ENCODE data around the gene MPPED1. TPM values are rescaled to one million over a fixed set of nuclear protein-coding genes. Genes with fewer than 3 reads are reported as not detected.

MPPED1 gene
- polyA plus RNA-seq, 1 experiment, result not detected

DNA sequence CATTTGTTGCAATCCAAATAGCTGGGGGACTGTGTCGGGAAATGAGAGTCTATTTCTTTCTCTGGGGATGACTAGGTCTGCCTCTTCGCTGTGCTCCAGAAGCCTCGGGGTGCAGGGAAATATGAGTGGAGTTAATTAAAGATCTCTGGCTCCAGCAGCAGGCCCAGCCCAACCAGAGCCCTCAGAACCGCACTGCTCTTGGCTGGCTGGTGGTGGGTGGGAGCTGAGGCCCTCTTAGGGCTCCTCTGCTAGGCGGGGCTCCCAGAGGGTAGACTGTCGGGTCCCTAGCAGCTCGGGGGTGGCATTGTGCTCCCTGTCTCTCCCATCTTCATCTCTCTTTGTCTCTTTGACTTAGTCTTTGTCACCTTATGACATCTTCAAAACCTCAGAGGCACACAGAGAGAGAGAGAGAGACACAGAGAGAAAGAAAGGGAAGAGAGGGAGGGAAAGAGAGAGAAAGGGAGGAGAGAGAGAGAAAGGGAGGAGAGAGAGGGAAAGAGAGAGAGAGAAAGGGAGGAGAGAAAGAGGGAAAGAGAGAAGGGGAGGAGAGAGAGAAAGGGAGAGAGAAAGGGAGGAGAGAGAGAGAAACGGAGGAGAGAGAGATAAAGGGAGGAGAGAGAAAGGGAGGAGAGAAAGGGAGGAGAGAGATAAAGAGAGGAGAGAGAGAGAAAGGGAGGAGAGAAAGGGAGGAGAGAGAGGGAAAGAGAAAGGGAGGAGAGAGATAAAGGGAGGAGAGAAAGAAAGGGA is 20.2 kb downstream of the MPPED1 start:
- Histone ChIP-seq H3K4me3 (ENCODE audit: low read depth, low read length) (no peak overlapping the region), H3K27ac (ENCODE audit: low read depth, low read length) (no peak overlapping the region), H3K9me3 (ENCODE audit: control insufficient read depth, insufficient read depth, low read length) (no peaks in the 10 kb centered on the region; the same call in 1 of the 2 replicates), H3K27me3 (ENCODE audit: control insufficient read depth, insufficient read depth, low read length) (peaks cover 12% of the 10 kb centered on the region)
- ChIA-PET POLR2A (no interaction called here), CTCF (no interaction called here)
- DNase-seq (ENCODE audit: low read depth, low spot score), result no peak
- TF ChIP-seq, protein P1, sequence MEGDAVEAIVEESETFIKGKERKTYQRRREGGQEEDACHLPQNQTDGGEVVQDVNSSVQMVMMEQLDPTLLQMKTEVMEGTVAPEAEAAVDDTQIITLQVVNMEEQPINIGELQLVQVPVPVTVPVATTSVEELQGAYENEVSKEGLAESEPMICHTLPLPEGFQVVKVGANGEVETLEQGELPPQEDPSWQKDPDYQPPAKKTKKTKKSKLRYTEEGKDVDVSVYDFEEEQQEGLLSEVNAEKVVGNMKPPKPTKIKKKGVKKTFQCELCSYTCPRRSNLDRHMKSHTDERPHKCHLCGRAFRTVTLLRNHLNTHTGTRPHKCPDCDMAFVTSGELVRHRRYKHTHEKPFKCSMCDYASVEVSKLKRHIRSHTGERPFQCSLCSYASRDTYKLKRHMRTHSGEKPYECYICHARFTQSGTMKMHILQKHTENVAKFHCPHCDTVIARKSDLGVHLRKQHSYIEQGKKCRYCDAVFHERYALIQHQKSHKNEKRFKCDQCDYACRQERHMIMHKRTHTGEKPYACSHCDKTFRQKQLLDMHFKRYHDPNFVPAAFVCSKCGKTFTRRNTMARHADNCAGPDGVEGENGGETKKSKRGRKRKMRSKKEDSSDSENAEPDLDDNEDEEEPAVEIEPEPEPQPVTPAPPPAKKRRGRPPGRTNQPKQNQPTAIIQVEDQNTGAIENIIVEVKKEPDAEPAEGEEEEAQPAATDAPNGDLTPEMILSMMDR (IDR thresholded peaks at IDR 0.05; ENCODE audit: low read depth, low read length), result no peak

DNA sequence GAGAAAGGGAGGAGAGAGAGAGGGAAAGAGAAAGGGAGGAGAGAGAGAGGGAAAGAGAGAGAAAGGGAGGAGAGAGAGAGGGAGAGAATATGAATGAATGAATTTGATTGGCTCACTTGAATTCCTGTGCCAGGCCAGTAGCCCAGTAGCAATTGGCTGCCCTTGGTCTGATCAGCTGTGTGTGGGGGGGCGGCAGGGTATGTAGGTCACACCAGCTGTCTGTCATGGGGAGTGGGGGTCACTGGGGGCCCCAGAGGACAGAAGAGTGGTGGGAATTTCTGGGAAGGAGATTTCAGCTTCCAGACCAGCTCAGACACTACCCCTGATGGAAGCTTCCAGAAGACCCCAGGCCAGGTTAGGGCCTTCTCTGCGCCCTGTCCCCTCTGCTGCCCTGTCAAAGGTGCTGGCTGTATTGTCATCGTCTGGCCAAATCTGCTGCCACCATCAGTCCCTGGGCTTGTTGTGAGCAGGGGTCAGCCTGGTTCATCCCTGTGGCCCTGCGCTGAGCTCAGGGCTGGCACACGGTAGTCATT is 21.1 kb downstream of the MPPED1 start:
- POLR2A ChIA-PET, result no interaction called here
- H3K4me3 ChIP-seq (ENCODE audit: low read depth, low read length), result no peak overlapping the region
- H3K9me3 ChIP-seq (ENCODE audit: control insufficient read depth, insufficient read depth, low read length), result no peaks in the 10 kb centered on the region; the same call in 1 of the 2 replicates
- CTCF ChIA-PET, result no interaction called here
- TF ChIP-seq, protein P1 (IDR thresholded peaks at IDR 0.05; ENCODE audit: low read depth, low read length), result no peak
- no peak for DNase-seq (ENCODE audit: low read depth, low spot score)
- peaks cover 12% of the 10 kb centered on the region for H3K27me3 ChIP-seq (ENCODE audit: control insufficient read depth, insufficient read depth, low read length)
- no peak overlapping the region for H3K27ac ChIP-seq (ENCODE audit: low read depth, low read length)

GRCh38 chr22:43433451-43434274 is 21.8 kb downstream of the MPPED1 start:
- ChIA-PET CTCF (no interaction called here), POLR2A (no interaction called here)
- H3K9me3 ChIP-seq (ENCODE audit: control insufficient read depth, insufficient read depth, low read length), result no peaks in the 10 kb centered on the region; the same call in 1 of the 2 replicates
- no peak overlapping the region for H3K27ac ChIP-seq (ENCODE audit: low read depth, low read length)
- no peak for DNase-seq (ENCODE audit: low read depth, low spot score)
- no peak overlapping the region for H3K4me3 ChIP-seq (ENCODE audit: low read depth, low read length)
- H3K27me3 ChIP-seq (ENCODE audit: control insufficient read depth, insufficient read depth, low read length), result peaks cover 16% of the 10 kb centered on the region
- TF ChIP-seq, protein P1 (IDR thresholded peaks at IDR 0.05; ENCODE audit: low read depth, low read length), result no peak

DNA sequence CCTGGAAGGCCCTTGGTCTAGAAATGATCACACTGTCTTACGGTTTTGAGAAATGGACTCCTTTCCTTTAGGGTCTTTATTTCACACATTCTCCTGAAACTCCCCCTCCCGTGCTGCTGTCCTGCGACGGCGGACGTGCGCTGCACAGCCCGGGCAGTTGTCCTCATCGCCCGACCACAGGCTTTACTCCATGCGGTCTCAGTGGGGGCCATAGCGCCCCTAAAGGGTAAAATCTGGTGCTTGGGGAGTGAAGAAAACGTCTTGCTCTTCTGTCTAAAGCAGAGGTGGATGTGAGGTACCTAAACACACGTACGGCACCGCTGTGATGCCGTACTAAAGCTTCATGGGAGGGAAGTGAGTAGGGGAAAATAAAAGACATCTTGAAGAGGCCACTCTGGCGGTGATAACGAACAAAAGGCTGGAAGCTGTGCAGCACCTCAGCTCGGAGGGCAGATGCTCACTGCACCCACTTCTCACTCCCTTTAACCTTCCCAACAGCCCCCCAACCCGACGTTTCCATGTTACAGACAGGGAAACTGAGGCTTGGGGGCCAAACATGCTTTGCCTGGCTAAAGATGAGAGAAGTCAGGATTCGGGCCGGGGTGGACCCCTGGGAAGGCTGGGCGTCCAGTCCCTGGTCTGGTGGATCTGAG is 22.6 kb downstream of the MPPED1 start:
- CTCF ChIA-PET, result no interaction called here
- DNase-seq (ENCODE audit: low read depth, low spot score), result no peak

More for the DNA sequence above, 22.6 kb downstream of the MPPED1 start:
- Histone ChIP-seq H3K27me3 (ENCODE audit: control insufficient read depth, insufficient read depth, low read length) (peaks cover 13% of the 10 kb centered on the region), H3K9me3 (ENCODE audit: control insufficient read depth, insufficient read depth, low read length) (no peaks in the 10 kb centered on the region; the same call in 1 of the 2 replicates), H3K27ac (ENCODE audit: low read depth, low read length) (no peak overlapping the region), H3K4me3 (ENCODE audit: low read depth, low read length) (no peak overlapping the region)
- POLR2A ChIA-PET, result no interaction called here
- TF ChIP-seq, protein P1 (IDR thresholded peaks at IDR 0.05; ENCODE audit: low read depth, low read length), result no peak

Measured in AG04450 (cell line).